ENCODE data around the gene SERTAD1.

SERTAD1 gene

GRCh38 chr19:40387155-40387554, 38.6 kb downstream of the SERTAD1 start:
- Histone ChIP-seq H2AFZ (ENCODE audit: low read length, unreplicated experiment) (no peak overlapping the region), H3K36me3 (ENCODE audit: insufficient read depth, low read length) (no peaks in the 10 kb centered on the region), H3K27ac (ENCODE audit: low read depth, low read length) (no peak overlapping the region), H3K27me3 (ENCODE audit: insufficient read depth, low read length) (no peaks in the 10 kb centered on the region), H3K4me1 (ENCODE audit: control insufficient read depth, insufficient read depth, low read length, unreplicated experiment) (no peaks in the 10 kb centered on the region), H3K79me2 (ENCODE audit: control insufficient read depth, insufficient read depth, low read length, unreplicated experiment) (no peaks in the 10 kb centered on the region), H3K4me3 (ENCODE audit: low read depth, low read length) (no peak overlapping the region)

- no peak overlapping the region for H3K4me3 ChIP-seq (ENCODE audit: low read depth, low read length)
- H3K79me2 ChIP-seq (ENCODE audit: control insufficient read depth, insufficient read depth, low read length, unreplicated experiment): no peaks in the 10 kb centered on the region
- H3K27ac ChIP-seq (ENCODE audit: low read depth, low read length): no peak overlapping the region
- no peaks in the 10 kb centered on the region for H3K4me1 ChIP-seq (ENCODE audit: control insufficient read depth, insufficient read depth, low read length, unreplicated experiment)
- H3K36me3 ChIP-seq (ENCODE audit: insufficient read depth, low read length): no peaks in the 10 kb centered on the region
- H2AFZ ChIP-seq (ENCODE audit: low read length, unreplicated experiment): no peak overlapping the region
- H3K27me3 ChIP-seq (ENCODE audit: insufficient read depth, low read length): no peaks in the 10 kb centered on the region
Observed at GRCh38 chr19:40383668-40384248, 42.0 kb downstream of the SERTAD1 start.

GRCh38 chr19:40381321-40381720, 44.5 kb downstream of the SERTAD1 start:
- Histone ChIP-seq H2AFZ (ENCODE audit: low read length, unreplicated experiment) (no peak overlapping the region), H3K36me3 (ENCODE audit: insufficient read depth, low read length) (no peaks in the 10 kb centered on the region), H3K27ac (ENCODE audit: low read depth, low read length) (no peak overlapping the region), H3K27me3 (ENCODE audit: insufficient read depth, low read length) (no peaks in the 10 kb centered on the region), H3K79me2 (ENCODE audit: control insufficient read depth, insufficient read depth, low read length, unreplicated experiment) (no peaks in the 10 kb centered on the region), H3K4me3 (ENCODE audit: low read depth, low read length) (no peak overlapping the region), H3K4me1 (ENCODE audit: control insufficient read depth, insufficient read depth, low read length, unreplicated experiment) (no peaks in the 10 kb centered on the region)

- no peak overlapping the region for H3K27ac ChIP-seq (ENCODE audit: low read depth, low read length)
- H3K4me3 ChIP-seq (ENCODE audit: low read depth, low read length): no peak overlapping the region
- no peaks in the 10 kb centered on the region for H3K79me2 ChIP-seq (ENCODE audit: control insufficient read depth, insufficient read depth, low read length, unreplicated experiment)
- no peaks in the 10 kb centered on the region for H3K4me1 ChIP-seq (ENCODE audit: control insufficient read depth, insufficient read depth, low read length, unreplicated experiment)
- no peaks in the 10 kb centered on the region for H3K27me3 ChIP-seq (ENCODE audit: insufficient read depth, low read length)
- H2AFZ ChIP-seq (ENCODE audit: low read length, unreplicated experiment): no peak overlapping the region
- no peaks in the 10 kb centered on the region for H3K36me3 ChIP-seq (ENCODE audit: insufficient read depth, low read length)
Observed at GRCh38 chr19:40380199-40381037, 45.4 kb downstream of the SERTAD1 start.

GRCh38 chr19:40379446-40380198, 46.2 kb downstream of the SERTAD1 start:
- Histone ChIP-seq H3K4me1 (ENCODE audit: control insufficient read depth, insufficient read depth, low read length, unreplicated experiment) (no peaks in the 10 kb centered on the region), H3K4me3 (ENCODE audit: low read depth, low read length) (no peak overlapping the region), H3K27ac (ENCODE audit: low read depth, low read length) (no peak overlapping the region), H2AFZ (ENCODE audit: low read length, unreplicated experiment) (no peak overlapping the region), H3K79me2 (ENCODE audit: control insufficient read depth, insufficient read depth, low read length, unreplicated experiment) (no peaks in the 10 kb centered on the region), H3K36me3 (ENCODE audit: insufficient read depth, low read length) (no peaks in the 10 kb centered on the region), H3K27me3 (ENCODE audit: insufficient read depth, low read length) (no peaks in the 10 kb centered on the region)

GRCh38 chr19:40378509-40378908, 47.3 kb downstream of the SERTAD1 start:
- H3K36me3 ChIP-seq (ENCODE audit: insufficient read depth, low read length): no peaks in the 10 kb centered on the region
- no peak overlapping the region for H3K27ac ChIP-seq (ENCODE audit: low read depth, low read length)

GRCh38 chr19:40377876-40378385, 47.9 kb downstream of the SERTAD1 start:
- Histone ChIP-seq H3K27ac (ENCODE audit: low read depth, low read length) (no peak overlapping the region), H3K36me3 (ENCODE audit: insufficient read depth, low read length) (no peaks in the 10 kb centered on the region), H3K79me2 (ENCODE audit: control insufficient read depth, insufficient read depth, low read length, unreplicated experiment) (no peaks in the 10 kb centered on the region), H3K4me3 (ENCODE audit: low read depth, low read length) (no peak overlapping the region), H2AFZ (ENCODE audit: low read length, unreplicated experiment) (no peak overlapping the region), H3K27me3 (ENCODE audit: insufficient read depth, low read length) (no peaks in the 10 kb centered on the region), H3K4me1 (ENCODE audit: control insufficient read depth, insufficient read depth, low read length, unreplicated experiment) (no peaks in the 10 kb centered on the region)

More at GRCh38 chr19:40378509-40378908, 47.3 kb downstream of the SERTAD1 start:
- no peaks in the 10 kb centered on the region for H3K4me1 ChIP-seq (ENCODE audit: control insufficient read depth, insufficient read depth, low read length, unreplicated experiment)
- no peak overlapping the region for H3K4me3 ChIP-seq (ENCODE audit: low read depth, low read length)
- H3K79me2 ChIP-seq (ENCODE audit: control insufficient read depth, insufficient read depth, low read length, unreplicated experiment): no peaks in the 10 kb centered on the region
- no peak overlapping the region for H2AFZ ChIP-seq (ENCODE audit: low read length, unreplicated experiment)
- H3K27me3 ChIP-seq (ENCODE audit: insufficient read depth, low read length): no peaks in the 10 kb centered on the region

- Histone ChIP-seq H3K79me2 (ENCODE audit: control insufficient read depth, insufficient read depth, low read length, unreplicated experiment) (no peaks in the 10 kb centered on the region), H3K27ac (ENCODE audit: low read depth, low read length) (no peak overlapping the region), H3K36me3 (ENCODE audit: insufficient read depth, low read length) (no peaks in the 10 kb centered on the region), H3K27me3 (ENCODE audit: insufficient read depth, low read length) (no peaks in the 10 kb centered on the region), H3K4me1 (ENCODE audit: control insufficient read depth, insufficient read depth, low read length, unreplicated experiment) (no peaks in the 10 kb centered on the region), H3K4me3 (ENCODE audit: low read depth, low read length) (no peak overlapping the region), H2AFZ (ENCODE audit: low read length, unreplicated experiment) (no peak overlapping the region)
Observed at GRCh38 chr19:40376286-40376862, 49.4 kb downstream of the SERTAD1 start.

- no peak overlapping the region for H3K27ac ChIP-seq (ENCODE audit: low read depth, low read length)
- no peaks in the 10 kb centered on the region for H3K79me2 ChIP-seq (ENCODE audit: control insufficient read depth, insufficient read depth, low read length, unreplicated experiment)
- H3K27me3 ChIP-seq (ENCODE audit: insufficient read depth, low read length): no peaks in the 10 kb centered on the region
- no peaks in the 10 kb centered on the region for H3K36me3 ChIP-seq (ENCODE audit: insufficient read depth, low read length)
- no peak overlapping the region for H2AFZ ChIP-seq (ENCODE audit: low read length, unreplicated experiment)
- no peaks in the 10 kb centered on the region for H3K4me1 ChIP-seq (ENCODE audit: control insufficient read depth, insufficient read depth, low read length, unreplicated experiment)
- H3K4me3 ChIP-seq (ENCODE audit: low read depth, low read length): no peak overlapping the region
Observed at GRCh38 chr19:40374084-40374483, 51.7 kb downstream of the SERTAD1 start.

- Histone ChIP-seq H3K4me1 (ENCODE audit: control insufficient read depth, insufficient read depth, low read length, unreplicated experiment) (no peaks in the 10 kb centered on the region), H3K27ac (ENCODE audit: low read depth, low read length) (no peak overlapping the region), H3K4me3 (ENCODE audit: low read depth, low read length) (no peak overlapping the region), H3K27me3 (ENCODE audit: insufficient read depth, low read length) (no peaks in the 10 kb centered on the region), H3K36me3 (ENCODE audit: insufficient read depth, low read length) (no peaks in the 10 kb centered on the region), H2AFZ (ENCODE audit: low read length, unreplicated experiment) (no peak overlapping the region), H3K79me2 (ENCODE audit: control insufficient read depth, insufficient read depth, low read length, unreplicated experiment) (no peaks in the 10 kb centered on the region)
Observed at GRCh38 chr19:40371802-40372122, 54.0 kb downstream of the SERTAD1 start.

All from ACC112 (cell line).